ENCODE data around the gene FBXL7. TPM values are rescaled to one million over a fixed set of nuclear protein-coding genes. Genes with fewer than 3 reads are reported as not detected.

The FBXL7 gene
- polyA plus RNA-seq, 1 donor from 2014 or later: 0.24 TPM

DNA sequence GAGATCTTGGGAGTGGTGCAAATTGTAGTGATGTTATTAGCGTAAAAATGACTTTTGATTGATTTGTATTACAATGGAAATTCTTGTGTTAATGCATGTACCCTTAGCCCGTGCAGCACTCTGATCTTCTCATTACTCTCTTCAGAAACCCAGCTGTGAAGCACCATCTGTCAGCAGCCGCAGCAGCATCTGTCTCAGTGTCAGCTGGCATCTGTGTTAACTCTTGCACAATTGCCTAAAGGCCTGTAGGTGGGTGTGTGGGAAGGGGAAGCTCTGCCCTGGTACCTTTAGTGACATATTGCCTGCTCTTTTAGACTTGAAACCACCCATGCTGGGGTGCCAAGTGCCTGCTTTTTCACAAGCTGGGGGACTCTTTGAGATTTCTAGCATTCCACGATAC is 101.3 kb downstream of the FBXL7 start:
- Histone ChIP-seq H3K79me2 (replicated peaks; ENCODE audit: insufficient read depth, low read length) (no peaks in the 10 kb centered on the region), H3K9me3 (ENCODE audit: low read length) (no peaks in the 10 kb centered on the region), H3F3A (ENCODE audit: insufficient read depth, low read length, poor library complexity, severe bottlenecking) (no peaks in the 10 kb centered on the region), H3K27me3 (ENCODE audit: insufficient read depth, low read depth, low read length) (no peaks in the 10 kb centered on the region), H3K4me3 (ENCODE audit: low read length) (peak overlapping the region; percentile 35), H4K20me1 (ENCODE audit: insufficient read depth) (no peaks in the 10 kb centered on the region), H3K9me2 (ENCODE audit: insufficient read depth, low read length) (no peaks in the 10 kb centered on the region), H2AFZ (ENCODE audit: low read depth, low read length) (no peak overlapping the region), H3K9ac (ENCODE audit: low read length) (no peak overlapping the region), H3K27ac (ENCODE audit: low read length) (peak overlapping the region; percentile 31), H3K4me2 (ENCODE audit: low read length) (no peak overlapping the region), H3K36me3 (ENCODE audit: insufficient read depth, low read length) (no peaks in the 10 kb centered on the region)
- peak; percentile 15 for TF ChIP-seq POLR2AphosphoS5 (IDR thresholded peaks at IDR 0.05)
- TF ChIP-seq EP300 (conservative IDR thresholded peaks at IDR 0.05; ENCODE audit: poor library complexity, severe bottlenecking): peak; percentile 58
- TF ChIP-seq CTCF (IDR thresholded peaks at IDR 0.05; ENCODE audit: poor library complexity, severe bottlenecking): peak; percentile 29
- TF ChIP-seq RAD21 (conservative IDR thresholded peaks at IDR 0.05): peak; percentile 9
- TF ChIP-seq, protein P1, sequence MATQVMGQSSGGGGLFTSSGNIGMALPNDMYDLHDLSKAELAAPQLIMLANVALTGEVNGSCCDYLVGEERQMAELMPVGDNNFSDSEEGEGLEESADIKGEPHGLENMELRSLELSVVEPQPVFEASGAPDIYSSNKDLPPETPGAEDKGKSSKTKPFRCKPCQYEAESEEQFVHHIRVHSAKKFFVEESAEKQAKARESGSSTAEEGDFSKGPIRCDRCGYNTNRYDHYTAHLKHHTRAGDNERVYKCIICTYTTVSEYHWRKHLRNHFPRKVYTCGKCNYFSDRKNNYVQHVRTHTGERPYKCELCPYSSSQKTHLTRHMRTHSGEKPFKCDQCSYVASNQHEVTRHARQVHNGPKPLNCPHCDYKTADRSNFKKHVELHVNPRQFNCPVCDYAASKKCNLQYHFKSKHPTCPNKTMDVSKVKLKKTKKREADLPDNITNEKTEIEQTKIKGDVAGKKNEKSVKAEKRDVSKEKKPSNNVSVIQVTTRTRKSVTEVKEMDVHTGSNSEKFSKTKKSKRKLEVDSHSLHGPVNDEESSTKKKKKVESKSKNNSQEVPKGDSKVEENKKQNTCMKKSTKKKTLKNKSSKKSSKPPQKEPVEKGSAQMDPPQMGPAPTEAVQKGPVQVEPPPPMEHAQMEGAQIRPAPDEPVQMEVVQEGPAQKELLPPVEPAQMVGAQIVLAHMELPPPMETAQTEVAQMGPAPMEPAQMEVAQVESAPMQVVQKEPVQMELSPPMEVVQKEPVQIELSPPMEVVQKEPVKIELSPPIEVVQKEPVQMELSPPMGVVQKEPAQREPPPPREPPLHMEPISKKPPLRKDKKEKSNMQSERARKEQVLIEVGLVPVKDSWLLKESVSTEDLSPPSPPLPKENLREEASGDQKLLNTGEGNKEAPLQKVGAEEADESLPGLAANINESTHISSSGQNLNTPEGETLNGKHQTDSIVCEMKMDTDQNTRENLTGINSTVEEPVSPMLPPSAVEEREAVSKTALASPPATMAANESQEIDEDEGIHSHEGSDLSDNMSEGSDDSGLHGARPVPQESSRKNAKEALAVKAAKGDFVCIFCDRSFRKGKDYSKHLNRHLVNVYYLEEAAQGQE (IDR thresholded peaks at IDR 0.05; ENCODE audit: borderline replicate concordance): no peak

DNA sequence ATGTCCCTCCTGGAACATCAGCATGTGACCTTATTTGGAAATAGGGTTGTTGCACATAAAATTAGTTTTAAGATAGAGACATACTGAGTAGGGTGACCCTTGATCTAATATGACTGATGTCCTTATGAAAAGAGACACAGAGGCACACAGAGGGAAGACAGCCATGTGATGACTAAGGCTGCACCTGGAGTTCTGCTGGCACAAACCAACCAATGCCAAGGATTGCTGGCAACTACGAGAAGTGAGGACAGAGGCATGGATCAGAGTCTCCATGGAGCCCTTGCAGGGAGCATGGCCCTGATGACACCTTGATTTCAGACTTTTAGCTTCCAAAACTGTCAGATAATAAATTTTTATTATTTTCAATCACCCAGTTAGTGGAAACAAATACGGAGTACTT is 101.9 kb downstream of the FBXL7 start:
- peak overlapping the region; percentile 35 for H3K4me3 ChIP-seq (ENCODE audit: low read length)
- H3K9me2 ChIP-seq (ENCODE audit: insufficient read depth, low read length): no peaks in the 10 kb centered on the region
- H3K9me3 ChIP-seq (ENCODE audit: low read length): no peaks in the 10 kb centered on the region
- H3K4me2 ChIP-seq (ENCODE audit: low read length): no peak overlapping the region
- peak overlapping the region; percentile 31 for H3K27ac ChIP-seq (ENCODE audit: low read length)
- no peaks in the 10 kb centered on the region for H3K79me2 ChIP-seq (replicated peaks; ENCODE audit: insufficient read depth, low read length)
- H3F3A ChIP-seq (ENCODE audit: insufficient read depth, low read length, poor library complexity, severe bottlenecking): no peaks in the 10 kb centered on the region
- H3K9ac ChIP-seq (ENCODE audit: low read length): no peak overlapping the region
- no peaks in the 10 kb centered on the region for H4K20me1 ChIP-seq (ENCODE audit: insufficient read depth)
- H2AFZ ChIP-seq (ENCODE audit: low read depth, low read length): no peak overlapping the region
- H3K27me3 ChIP-seq (ENCODE audit: insufficient read depth, low read depth, low read length): no peaks in the 10 kb centered on the region
- no peaks in the 10 kb centered on the region for H3K36me3 ChIP-seq (ENCODE audit: insufficient read depth, low read length)
- no peak for TF ChIP-seq MXI1 (conservative IDR thresholded peaks at IDR 0.05; ENCODE audit: poor library complexity, severe bottlenecking)

DNA sequence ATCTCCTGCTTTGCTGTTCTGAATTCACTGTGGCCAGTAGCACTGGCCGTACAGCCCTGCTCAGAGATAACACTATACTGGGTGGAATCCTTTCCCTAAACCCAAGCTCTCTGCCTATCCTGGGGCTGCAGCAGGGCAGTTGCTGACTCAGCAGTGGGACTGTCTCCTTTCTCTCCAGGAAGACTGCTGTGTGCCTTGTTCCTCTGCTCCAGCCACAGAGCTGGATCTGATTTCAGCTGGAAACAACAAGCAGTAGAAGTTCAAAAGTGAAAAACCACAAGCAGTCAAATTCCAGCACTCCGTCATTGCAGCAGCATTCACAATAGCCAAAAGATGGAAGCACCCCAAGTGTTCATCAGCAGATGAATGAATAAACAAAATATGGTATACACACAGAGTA is 105.0 kb downstream of the FBXL7 start:
- Histone ChIP-seq H3K36me3 (ENCODE audit: insufficient read depth, low read length) (no peaks in the 10 kb centered on the region), H3K9me2 (ENCODE audit: insufficient read depth, low read length) (no peaks in the 10 kb centered on the region), H3K4me2 (ENCODE audit: low read length) (no peak overlapping the region), H3K4me3 (ENCODE audit: low read length) (no peak overlapping the region), H3K9ac (ENCODE audit: low read length) (no peak overlapping the region), H3K27me3 (ENCODE audit: insufficient read depth, low read depth, low read length) (no peaks in the 10 kb centered on the region), H4K20me1 (ENCODE audit: insufficient read depth) (no peaks in the 10 kb centered on the region), H3K27ac (ENCODE audit: low read length) (no peak overlapping the region), H2AFZ (ENCODE audit: low read depth, low read length) (no peak overlapping the region), H3K9me3 (ENCODE audit: low read length) (no peaks in the 10 kb centered on the region), H3K79me2 (replicated peaks; ENCODE audit: insufficient read depth, low read length) (no peaks in the 10 kb centered on the region), H3F3A (ENCODE audit: insufficient read depth, low read length, poor library complexity, severe bottlenecking) (no peaks in the 10 kb centered on the region)
- TF ChIP-seq RAD21 (conservative IDR thresholded peaks at IDR 0.05) (no peak), MXI1 (conservative IDR thresholded peaks at IDR 0.05; ENCODE audit: poor library complexity, severe bottlenecking) (no peak), EZH2 (IDR thresholded peaks at IDR 0.05; ENCODE audit: borderline replicate concordance, insufficient read depth, low read length, poor library complexity, severe bottlenecking) (no peak), EP300 (conservative IDR thresholded peaks at IDR 0.05; ENCODE audit: poor library complexity, severe bottlenecking) (no peak), POLR2AphosphoS5 (IDR thresholded peaks at IDR 0.05) (no peak), SMC3 (conservative IDR thresholded peaks at IDR 0.05; ENCODE audit: poor library complexity) (no peak)
- TF ChIP-seq, protein P1 (IDR thresholded peaks at IDR 0.05; ENCODE audit: borderline replicate concordance): no peak
